Astrocyte (in vitro differentiated cells and primary cell): Measurements from ENCODE around the gene CCDC187.

Experiments
- CTCF ChIP-seq: IDR thresholded peaks from 2 replicates; pipeline ENCODE4 v1.5.1; 2011; ENCODE audit warnings: low read depth, mild to moderate bottlenecking, inconsistent platforms, low read length, moderate library complexity; ENCODE audit not compliant: insufficient read depth
- EZH2 ChIP-seq: IDR thresholded peaks from 2 replicates; pipeline ENCODE4 v1.6.1; 2012; ENCODE audit warnings: mild to moderate bottlenecking, low read length, inconsistent platforms; ENCODE audit not compliant: insufficient read depth

GRCh38 chr9:136295055-136295454, 8.8 kb downstream of the CCDC187 start:
- TF ChIP-seq CTCF (no peak), EZH2 (no peak)
